Skeletal muscle satellite cell (primary cell): ENCODE data around the gene SMIM27.

ENCODE experiments used
- H3K27me3 ChIP-seq: 2 replicates; pipeline ENCODE4 v1.7.0; 2013; ENCODE audit warnings: low read length; ENCODE audit not compliant: control insufficient read depth, insufficient read depth
- H3K36me3 ChIP-seq: 2 replicates; pipeline ENCODE4 v1.7.0; 2013; ENCODE audit warnings: mild to moderate bottlenecking, control low read depth, low read length; ENCODE audit not compliant: insufficient read depth
- H3K4me1 ChIP-seq: 2 replicates; pipeline ENCODE4 v1.7.0; 2013; ENCODE audit warnings: low read length; ENCODE audit not compliant: control insufficient read depth, insufficient read depth
- H3K4me2 ChIP-seq: 2 replicates; pipeline ENCODE4 v1.7.0; 2013; ENCODE audit warnings: mild to moderate bottlenecking, low read length
- H3K4me3 ChIP-seq: 2 replicates; pipeline ENCODE4 v1.7.0; 2013; ENCODE audit warnings: low read length
- H3K9ac ChIP-seq: 2 replicates; pipeline ENCODE4 v1.7.0; 2013; ENCODE audit warnings: mild to moderate bottlenecking, low read depth, low read length, moderate library complexity
- H3K9me3 ChIP-seq: replicated peaks from 2 replicates; pipeline ENCODE4 v1.7.0; 2013; ENCODE audit warnings: mild to moderate bottlenecking, control low read depth, low read length

Gene SMIM27

DNA sequence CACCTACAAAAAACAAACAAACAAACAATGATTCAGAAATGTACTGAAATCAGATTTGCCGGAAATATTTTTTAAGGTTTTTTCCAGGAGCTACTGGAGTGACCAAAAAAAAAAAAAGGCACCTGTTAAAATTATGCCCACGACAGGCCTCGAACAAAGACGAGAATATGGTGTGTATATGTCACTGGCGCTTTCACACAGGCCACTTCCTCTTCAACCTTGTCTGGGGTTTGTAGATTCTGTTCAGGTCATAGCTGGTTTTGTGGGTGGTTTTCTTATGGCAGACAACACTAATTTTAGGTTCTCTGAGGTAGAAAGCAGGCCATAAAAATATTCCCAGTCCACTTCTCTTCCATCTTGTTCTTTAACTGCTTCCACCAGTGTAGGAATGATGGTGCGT, 13.8 kb downstream of the SMIM27 start:
- Histone ChIP-seq H3K9me3 (no peaks in the 10 kb centered on the region), H3K9ac (no peak overlapping the region), H3K4me2 (no peak overlapping the region), H3K4me1 (peaks cover 3% of the 10 kb centered on the region), H3K36me3 (peaks cover 25% of the 10 kb centered on the region), H3K27me3 (no peaks in the 10 kb centered on the region), H3K4me3 (no peak overlapping the region)

DNA sequence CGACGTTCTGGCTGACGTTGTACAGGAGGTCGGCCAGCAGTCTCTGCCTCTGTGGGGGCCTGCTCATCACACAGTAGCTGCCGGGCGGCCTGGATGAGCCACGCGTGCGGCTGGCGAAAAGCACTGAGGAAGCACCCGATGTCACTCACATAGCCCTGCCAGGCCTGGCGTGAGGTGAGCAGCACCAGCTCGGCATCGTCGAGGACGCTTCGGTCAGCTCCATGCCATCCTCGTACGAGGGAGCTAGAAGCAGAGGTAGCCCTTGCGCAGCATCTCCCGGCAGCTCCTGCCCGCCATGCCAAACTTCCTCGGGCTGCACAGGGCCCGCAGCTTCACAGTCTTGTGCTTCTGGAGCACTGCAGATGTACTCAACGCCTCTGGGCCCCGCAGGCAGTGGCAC, 14.6 kb downstream of the SMIM27 start:
- peaks cover 10% of the 10 kb centered on the region for H3K4me1 ChIP-seq
- no peak overlapping the region for H3K4me2 ChIP-seq
- H3K27me3 ChIP-seq = no peaks in the 10 kb centered on the region
- no peak overlapping the region for H3K4me3 ChIP-seq
- no peaks in the 10 kb centered on the region for H3K9me3 ChIP-seq
- no peak overlapping the region for H3K9ac ChIP-seq
- H3K36me3 ChIP-seq = peaks cover 25% of the 10 kb centered on the region

- no peak overlapping the region for H3K4me2 ChIP-seq
- peaks cover 18% of the 10 kb centered on the region for H3K36me3 ChIP-seq
- H3K4me1 ChIP-seq = peaks cover 16% of the 10 kb centered on the region
- no peak overlapping the region for H3K9ac ChIP-seq
- H3K4me3 ChIP-seq = no peak overlapping the region
- H3K27me3 ChIP-seq = no peaks in the 10 kb centered on the region
- no peaks in the 10 kb centered on the region for H3K9me3 ChIP-seq
These were observed 18.1 kb downstream of the SMIM27 start for GRCh38 chr9:32570262-32570661.

GRCh38 chr9:32571969-32572899, 20.1 kb downstream of the SMIM27 start:
- Histone ChIP-seq H3K27me3 (no peaks in the 10 kb centered on the region), H3K4me1 (peaks cover 16% of the 10 kb centered on the region), H3K4me3 (peak overlapping the region; percentile 92), H3K9ac (peak overlapping the region; percentile 88), H3K4me2 (peak overlapping the region; percentile 92), H3K9me3 (no peaks in the 10 kb centered on the region), H3K36me3 (peaks cover 7% of the 10 kb centered on the region)

DNA sequence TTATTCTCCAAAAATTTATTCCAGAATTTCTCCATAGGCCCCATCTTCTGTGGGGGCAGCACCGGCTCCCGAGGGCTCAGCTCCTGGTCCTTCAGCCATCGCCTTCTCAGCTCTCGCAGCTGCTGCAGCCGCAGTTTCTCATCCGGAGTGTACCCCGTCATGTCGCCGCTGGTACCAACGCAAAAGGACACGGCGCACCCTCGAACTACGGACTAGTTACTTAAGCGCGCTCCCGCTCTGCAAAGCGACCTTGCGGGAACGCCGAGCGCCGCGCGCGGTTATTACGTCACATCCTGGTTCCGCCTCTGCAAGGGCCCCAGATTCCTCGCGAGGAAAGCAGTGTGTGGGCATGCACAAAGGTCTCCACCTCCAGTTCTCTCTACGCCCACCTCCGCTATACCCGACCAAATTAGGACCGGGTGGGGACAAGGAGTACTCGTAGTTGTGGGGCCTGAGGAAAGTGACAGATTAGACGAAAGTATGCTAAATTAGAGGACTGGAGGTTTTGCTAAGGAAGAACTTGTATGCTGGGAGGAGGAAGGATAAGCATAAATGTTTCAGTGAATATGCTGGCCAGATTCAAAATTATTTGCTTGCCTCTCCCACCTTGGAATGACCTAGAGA, 20.9 kb downstream of the SMIM27 start, which contains the start of gene NDUFB6:
NDUFB6 (minus strand) TSS at position 260 of the 624 bp plus-strand sequence; CDS start at position 161, 99 bp downstream.
- H3K4me2 ChIP-seq = peak within 1 kb of the TSS; percentile 92
- H3K9me3 ChIP-seq = no peaks in the 10 kb centered on the region
- peak within 1 kb of the TSS; percentile 88 for H3K9ac ChIP-seq
- peak within 1 kb of the TSS; percentile 92 for H3K4me3 ChIP-seq
- H3K4me1 ChIP-seq = peaks cover 16% of the 10 kb centered on the region
- no peaks in the 10 kb centered on the region for H3K27me3 ChIP-seq
- peaks cover 4% of the 10 kb centered on the region for H3K36me3 ChIP-seq

DNA sequence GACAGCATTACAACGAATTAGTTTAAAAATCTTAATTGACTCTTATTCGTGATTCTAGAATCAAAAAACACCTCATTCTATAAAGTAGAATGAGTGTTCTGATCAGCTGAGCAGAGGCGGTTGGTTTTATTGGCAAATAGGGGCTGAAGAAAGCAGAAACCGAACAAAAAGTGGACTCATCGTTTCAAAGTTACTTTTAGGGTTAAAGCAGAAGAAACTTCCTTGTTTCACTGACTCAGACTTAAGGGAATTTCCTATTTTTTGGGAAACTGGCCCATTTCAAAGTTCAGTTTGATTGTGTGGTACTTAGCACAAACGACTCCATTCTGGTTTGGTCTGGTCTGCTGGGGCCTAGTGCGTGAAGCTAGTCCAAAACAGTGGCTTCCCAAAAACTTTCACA, 21.7 kb downstream of the SMIM27 start:
- Histone ChIP-seq H3K4me3 (no peak overlapping the region), H3K9ac (peak overlapping the region; percentile 88)

DNA sequence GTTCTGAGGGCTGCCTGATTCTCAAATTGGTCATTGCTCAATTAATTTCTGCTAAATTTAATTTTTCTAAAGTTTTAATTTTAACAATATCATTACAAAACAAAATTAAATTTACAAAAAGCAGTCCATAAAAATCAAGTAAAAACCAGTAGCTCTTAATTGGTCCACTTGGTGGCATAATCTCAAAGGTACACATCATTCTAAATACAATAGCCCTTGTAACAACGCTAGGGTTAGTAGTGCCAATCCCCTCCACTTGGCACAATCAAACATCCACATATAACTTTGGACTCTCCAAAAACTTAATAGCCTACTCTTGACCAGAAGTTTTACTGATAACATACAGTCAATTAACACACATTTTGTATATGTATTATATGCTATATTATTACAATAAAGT, 22.7 kb downstream of the SMIM27 start:
- Histone ChIP-seq H3K27me3 (peaks cover 5% of the 10 kb centered on the region), H3K4me1 (peaks cover 16% of the 10 kb centered on the region), H3K4me2 (no peak overlapping the region), H3K9me3 (no peaks in the 10 kb centered on the region), H3K4me3 (no peak overlapping the region), H3K36me3 (no peaks in the 10 kb centered on the region), H3K9ac (no peak overlapping the region)

More for the DNA sequence above, 21.7 kb downstream of the SMIM27 start:
- Histone ChIP-seq H3K4me2 (peak overlapping the region; percentile 92), H3K4me1 (peaks cover 16% of the 10 kb centered on the region), H3K9me3 (no peaks in the 10 kb centered on the region), H3K27me3 (peaks cover 5% of the 10 kb centered on the region), H3K36me3 (no peaks in the 10 kb centered on the region)

DNA sequence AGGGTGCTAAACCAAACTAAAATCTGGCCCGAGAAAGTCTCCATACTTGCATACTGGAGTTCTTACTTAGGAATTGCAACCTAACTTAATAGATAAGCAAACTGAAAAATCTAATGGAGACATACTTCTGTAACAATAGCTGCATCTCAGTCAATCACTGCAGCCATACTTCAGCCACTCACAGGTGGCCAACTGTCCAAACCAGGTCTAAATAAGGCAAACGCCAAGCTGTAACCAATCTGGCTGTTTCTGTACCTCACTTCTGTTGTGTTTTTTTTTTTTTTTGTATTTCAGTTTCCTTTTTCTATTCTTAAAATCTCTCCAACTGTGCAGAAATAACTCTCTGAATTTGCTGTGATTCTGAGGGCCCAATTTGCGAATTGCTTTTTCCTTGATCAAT, 25.2 kb downstream of the SMIM27 start:
- no peak overlapping the region for H3K9ac ChIP-seq
- no peaks in the 10 kb centered on the region for H3K36me3 ChIP-seq
- H3K27me3 ChIP-seq = peaks cover 5% of the 10 kb centered on the region
- no peak overlapping the region for H3K4me3 ChIP-seq
- H3K4me2 ChIP-seq = no peak overlapping the region
- H3K9me3 ChIP-seq = no peaks in the 10 kb centered on the region
- H3K4me1 ChIP-seq = peaks cover 9% of the 10 kb centered on the region

GRCh38 chr9:32578976-32579375, 26.8 kb downstream of the SMIM27 start:
- H3K4me3 ChIP-seq = no peak overlapping the region
- no peak overlapping the region for H3K9ac ChIP-seq
- peaks cover 5% of the 10 kb centered on the region for H3K27me3 ChIP-seq
- H3K36me3 ChIP-seq = no peaks in the 10 kb centered on the region
- peaks cover 4% of the 10 kb centered on the region for H3K4me1 ChIP-seq
- no peaks in the 10 kb centered on the region for H3K9me3 ChIP-seq
- peak overlapping the region; percentile 27 for H3K4me2 ChIP-seq

GRCh38 chr9:32579706-32580331, 27.7 kb downstream of the SMIM27 start:
- Histone ChIP-seq H3K4me1 (peaks cover 4% of the 10 kb centered on the region), H3K36me3 (no peaks in the 10 kb centered on the region), H3K9ac (no peak overlapping the region), H3K9me3 (no peaks in the 10 kb centered on the region), H3K4me2 (peak overlapping the region; percentile 27), H3K4me3 (no peak overlapping the region), H3K27me3 (peaks cover 5% of the 10 kb centered on the region)

DNA sequence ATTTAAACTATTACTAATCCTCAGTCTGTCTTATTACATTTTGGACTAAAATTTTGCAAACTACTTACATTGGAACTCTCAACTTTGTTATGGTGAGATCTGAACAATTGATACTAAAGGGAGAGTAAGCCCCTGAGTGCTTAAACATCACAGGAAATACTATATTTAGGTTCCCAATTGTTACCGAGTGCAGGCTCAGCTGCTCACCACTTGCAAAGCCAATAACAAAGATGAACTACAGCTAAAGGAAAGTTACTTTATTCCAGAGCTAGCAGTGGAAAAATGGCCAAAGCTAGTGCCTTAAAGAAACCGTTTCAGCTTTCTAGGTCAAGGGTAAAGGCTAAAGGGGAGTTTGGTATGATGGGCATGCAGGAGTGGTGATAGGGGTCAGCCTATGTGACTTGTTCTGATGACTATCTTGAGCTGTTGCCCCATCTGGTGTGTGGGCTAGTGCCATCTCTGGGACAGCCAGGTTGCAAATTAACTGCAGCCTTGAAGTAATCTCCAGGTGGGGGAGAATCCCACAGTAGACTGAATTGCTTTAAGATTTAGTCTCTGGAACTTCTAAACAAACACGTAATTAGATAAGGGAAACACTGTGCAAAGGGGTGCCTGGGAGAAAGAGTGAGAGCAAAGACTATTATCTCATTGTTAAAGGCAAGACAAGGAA, 28.6 kb downstream of the SMIM27 start:
- peaks cover 4% of the 10 kb centered on the region for H3K4me1 ChIP-seq

More for the DNA sequence above, 28.6 kb downstream of the SMIM27 start:
- peaks cover 5% of the 10 kb centered on the region for H3K27me3 ChIP-seq
- no peaks in the 10 kb centered on the region for H3K36me3 ChIP-seq
- H3K9ac ChIP-seq = no peak overlapping the region
- H3K9me3 ChIP-seq = no peaks in the 10 kb centered on the region
- no peak overlapping the region for H3K4me3 ChIP-seq
- no peak overlapping the region for H3K4me2 ChIP-seq
